Pancreas (tissue), 10 donors: ENCODE results near the gene CTNNA3. TPM values are rescaled to one million over a fixed set of nuclear protein-coding genes. Genes with fewer than 3 reads are reported as not detected.

Experiments
- ATAC-seq, 4 donors: fragments of 200-7000 bp; cut with Tn5 transposase; one replicate each; pipeline versions ENCODE4 v1.8.0 to v1.9.1; 2020; ENCODE audit warnings: mild to moderate bottlenecking in 4 of 4, moderate library complexity in 4 of 4
- DNase-seq, 6 donors: peaks; one replicate each; pipeline ENCODE4 v3.0.0-alpha.2; 2020
- FAIRE-seq: peaks from 2 replicates; lab custom pipeline; 2012; peaks lifted over from hg19 to GRCh38; lab: Jason Lieb, UNC
- H3K27ac ChIP-seq, 4 donors: fragments of 200-600 bp; sonication (generic); 1 replicate in 3 of 4; 2 replicates in 1 of 4; pipeline versions ENCODE4 v1.5.0 to v1.8.0; 2020
- H3K27me3 ChIP-seq, 4 donors: fragments of 200-600 bp; one replicate each; pipeline ENCODE4 v1.8.0; 2021
- H3K36me3 ChIP-seq, 3 donors: fragments of 200-600 bp; sonication (generic) in 1 of 3; one replicate each; pipeline versions ENCODE4 v1.5.0 to v1.8.0; 2020 to 2021
- H3K4me1 ChIP-seq, 3 donors: fragments of 200-600 bp; one replicate each; pipeline ENCODE4 v1.8.0; 2021
- H3K4me3 ChIP-seq, 4 donors: fragments of 200-600 bp; sonication (generic) in 2 of 4; one replicate each; pipeline versions ENCODE4 v1.5.0 to v1.8.0; 2020 to 2021
- H3K9me3 ChIP-seq, 4 donors: fragments of 200-600 bp; one replicate each; pipeline ENCODE4 v1.8.0; 2021
- CTCF ChIP-seq, 4 donors: fragments of 200-600 bp; sonication (generic) in 3 of 4; IDR thresholded peaks; one replicate each; pipeline versions ENCODE4 v1.5.0 to v1.8.0; 2021; ENCODE audit warnings: antibody characterized with exemption in 4 of 4
- WGBS, 2 donors: extraction: QIAGEN DNeasy Blood & Tissue Kit; methylation state at CpG; one replicate each; pipeline ENCODE4 v1.1.7; 2013; 5-methylcytosine and 5-hydroxymethylcytosine counted together
- intact Hi-C, 3 donors: fragments of 100-400 bp; cut with DNase I; formaldehyde crosslinking; loops; one replicate each; pipeline versions ENCODE4 v1.11.1 to v1.14.2; 2022
- polyA plus RNA-seq, 2 donors: library from polyadenylated mRNA; stranded (reverse); fragments of 200-250 nt; gene quantifications; one replicate each; pipeline ENCODE4 v1.2.3, GENCODE V29; 2013
- total RNA-seq, 6 donors: library from RNA; stranded (reverse); fragmentation: NEBNext Ultra II Directional in 4 of 6; extraction: Animal tissue kit (Norgen Biotek cat#: 25700) in 4 of 6; gene quantifications; one replicate each; pipeline versions ENCODE4 v1.2.1 to v1.2.4, GENCODE V29; 2021 to 2023
- donor health status: healthy with polysubstance abuse.
- donor health status: DM: no; HTN: no; CAD: no; lungs with moderate emphysema.
- donor health status: DM: no; HTN: no; CAD: no.
- donor health status: control.
- donor health status: control.
- donor health status: Bipolar disorder and iron deficiency.
- donor health status: DM: yes; HTN: yes; CAD: no.
- donor health status: DM: no; HTN: no; CAD: no.
- donor health status: DM: no; HTN: no; CAD: no.
- donor health status: DM: yes; HTN: yes; CAD: no.

The CTNNA3 gene
- total and polyA plus RNA-seq, 8 donors = 0.02 to 0.83 (median 0.21) TPM

- 59 to 72% methylated on average over 2 of the region's 2 CpGs for WGBS, 2 donors
- H3K36me3 ChIP-seq = no peaks in the 10 kb centered on the region
- no peak overlapping the region for H3K27ac ChIP-seq
- DNase-seq (no peak), ATAC-seq (no peak), FAIRE-seq (no peak)
- H3K4me3 ChIP-seq = no peak overlapping the region
- no peak for TF ChIP-seq CTCF (IDR thresholded peaks at IDR 0.05)
- no peaks in the 10 kb centered on the region for H3K4me1 ChIP-seq
- H3K27me3 ChIP-seq = no peaks in the 10 kb centered on the region
- no peaks in the 10 kb centered on the region for H3K9me3 ChIP-seq
- intact Hi-C loops = no loop called here
Measured at GRCh38 chr10:67659497-67659896, 36.5 kb downstream of the CTNNA3 start.

GRCh38 chr10:67657775-67658174 is 38.2 kb downstream of the CTNNA3 start:
- H3K9me3 ChIP-seq = no peaks in the 10 kb centered on the region
- no peak for FAIRE-seq
- H3K4me1 ChIP-seq = no peaks in the 10 kb centered on the region
- no peak overlapping the region for H3K27ac ChIP-seq
- H3K36me3 ChIP-seq = no peaks in the 10 kb centered on the region
- DNase-seq = no peak
- no peak for TF ChIP-seq CTCF (IDR thresholded peaks at IDR 0.05)
- no peak overlapping the region for H3K4me3 ChIP-seq
- 81 to 90% methylated on average over 4 of the region's 4 CpGs for WGBS, 2 donors
- intact Hi-C loops = no loop called here
- no peaks in the 10 kb centered on the region for H3K27me3 ChIP-seq
- ATAC-seq = no peak

DNA sequence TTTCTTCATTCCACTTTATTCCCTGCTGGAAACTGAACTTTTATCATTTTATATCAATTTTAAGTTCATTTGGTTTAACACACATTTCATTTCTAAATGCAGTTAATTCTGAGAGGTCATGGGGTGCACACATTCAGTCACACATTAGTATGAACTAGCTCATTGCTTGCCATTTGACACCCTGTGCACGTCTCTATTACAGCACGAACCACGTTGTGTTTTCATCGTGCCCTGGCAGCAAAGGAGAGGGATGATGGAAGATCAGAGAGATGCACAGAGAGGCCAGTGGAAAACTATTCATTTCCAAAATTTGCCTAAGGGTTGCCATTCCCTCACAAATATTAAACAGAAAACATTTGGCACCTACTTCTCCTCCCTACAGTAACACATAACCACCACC is 45.4 kb downstream of the CTNNA3 start:
- ATAC-seq (no peak), DNase-seq (no peak), FAIRE-seq (no peak)
- Histone ChIP-seq H3K36me3 (no peaks in the 10 kb centered on the region), H3K9me3 (no peaks in the 10 kb centered on the region), H3K4me3 (no peak overlapping the region), H3K27me3 (no peaks in the 10 kb centered on the region), H3K4me1 (no peaks in the 10 kb centered on the region), H3K27ac (no peak overlapping the region)
- intact Hi-C loops = no loop called here
- 61 to 82% methylated on average over 4 of the region's 4 CpGs for WGBS, 2 donors
- no peak for TF ChIP-seq CTCF (IDR thresholded peaks at IDR 0.05)

GRCh38 chr10:67648613-67649229 is 47.3 kb downstream of the CTNNA3 start:
- H3K36me3 ChIP-seq = no peaks in the 10 kb centered on the region
- 81 to 84% methylated on average over 4 of the region's 4 CpGs for WGBS, 2 donors
- no peak for DNase-seq
- FAIRE-seq = no peak
- intact Hi-C loops = no loop called here
- no peak overlapping the region for H3K4me3 ChIP-seq
- no peaks in the 10 kb centered on the region for H3K4me1 ChIP-seq
- no peak for ATAC-seq
- no peak for TF ChIP-seq CTCF (IDR thresholded peaks at IDR 0.05)
- H3K27ac ChIP-seq = no peak overlapping the region
- no peaks in the 10 kb centered on the region for H3K27me3 ChIP-seq
- no peaks in the 10 kb centered on the region for H3K9me3 ChIP-seq

DNA sequence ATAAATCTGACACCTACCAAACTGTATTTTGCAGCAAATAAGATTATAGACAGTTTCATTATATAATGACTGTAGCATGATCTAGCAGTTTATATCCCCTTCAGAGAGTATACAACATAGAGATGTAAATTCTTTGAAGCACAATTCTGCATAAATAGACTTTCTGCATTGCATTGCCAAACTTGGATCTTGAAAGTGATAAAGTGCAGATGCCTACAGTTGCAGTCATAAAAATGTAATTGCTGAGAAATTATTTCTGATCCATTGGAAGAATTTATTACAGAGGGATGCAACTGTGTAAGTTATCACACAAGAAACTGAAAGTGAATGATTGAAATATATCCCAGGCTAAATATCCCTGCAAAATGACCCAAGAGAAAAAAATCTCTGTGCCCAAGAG is 65.1 kb downstream of the CTNNA3 start:
- H3K27ac ChIP-seq = no peak overlapping the region
- no peaks in the 10 kb centered on the region for H3K27me3 ChIP-seq
- H3K9me3 ChIP-seq = no peaks in the 10 kb centered on the region
- intact Hi-C loops = no loop called here
- DNase-seq (no peak), ATAC-seq (no peak), FAIRE-seq (no peak)
- no peaks in the 10 kb centered on the region for H3K36me3 ChIP-seq
- no peak for TF ChIP-seq CTCF (IDR thresholded peaks at IDR 0.05)
- no peaks in the 10 kb centered on the region for H3K4me1 ChIP-seq
- no peak overlapping the region for H3K4me3 ChIP-seq
